GM19025 (cell line): ENCODE measurements around the gene SNAI3.

Experiments used
- ATAC-seq: cut with Tn5 transposase; IDR thresholded peaks from one replicate; pipeline ENCODE4 v1.9.1; 2021; ENCODE audit warnings: mild to moderate bottlenecking, low read depth, moderate library complexity; ENCODE audit not compliant: unreplicated experiment

Gene SNAI3

GRCh38 chr16:88721815-88722755 is 35.8 kb upstream of the SNAI3 start:
- ATAC-seq, result no peak

DNA sequence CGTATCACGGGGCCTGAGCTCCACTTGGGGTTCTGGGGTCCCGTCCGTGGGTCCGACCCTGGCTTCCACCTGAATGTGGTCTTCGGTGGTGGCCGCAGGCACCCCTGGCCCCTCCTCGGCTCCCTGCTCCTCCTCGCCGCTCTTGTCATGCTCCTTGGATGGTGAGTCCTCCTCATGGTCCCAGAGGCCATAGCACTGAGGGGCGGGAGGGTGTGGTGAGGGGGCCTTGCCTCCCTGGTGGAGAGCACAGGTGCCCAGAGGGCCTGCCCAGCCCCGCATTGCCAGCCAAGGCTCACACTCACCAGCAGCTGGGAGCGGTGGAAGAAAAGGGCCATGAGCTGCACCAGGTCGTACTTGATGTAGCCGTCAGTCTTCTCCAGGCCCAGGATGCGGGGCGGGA is 34.9 kb upstream of the SNAI3 start:
- ATAC-seq, result no peak

- no peak for ATAC-seq
Observed at GRCh38 chr16:88720396-88720970, 34.2 kb upstream of the SNAI3 start.

DNA sequence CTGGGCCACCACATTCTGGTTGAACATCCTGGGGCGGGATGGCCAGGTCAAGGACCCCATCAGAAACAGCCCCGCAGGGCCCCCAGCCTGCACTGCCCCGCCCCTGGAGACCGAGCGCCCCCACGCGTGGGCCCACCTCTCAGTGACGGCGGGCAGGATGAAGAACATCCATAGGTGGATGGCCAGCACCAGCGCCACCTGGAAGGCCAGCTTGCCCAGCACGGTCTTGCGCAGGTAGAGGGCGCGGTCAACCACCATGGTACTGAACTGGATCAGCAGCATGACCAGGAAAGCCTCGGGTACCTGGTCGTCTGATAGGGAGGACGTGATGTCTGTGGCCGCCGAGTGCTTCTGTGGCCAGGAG is 33.6 kb upstream of the SNAI3 start:
- no peak for ATAC-seq

DNA sequence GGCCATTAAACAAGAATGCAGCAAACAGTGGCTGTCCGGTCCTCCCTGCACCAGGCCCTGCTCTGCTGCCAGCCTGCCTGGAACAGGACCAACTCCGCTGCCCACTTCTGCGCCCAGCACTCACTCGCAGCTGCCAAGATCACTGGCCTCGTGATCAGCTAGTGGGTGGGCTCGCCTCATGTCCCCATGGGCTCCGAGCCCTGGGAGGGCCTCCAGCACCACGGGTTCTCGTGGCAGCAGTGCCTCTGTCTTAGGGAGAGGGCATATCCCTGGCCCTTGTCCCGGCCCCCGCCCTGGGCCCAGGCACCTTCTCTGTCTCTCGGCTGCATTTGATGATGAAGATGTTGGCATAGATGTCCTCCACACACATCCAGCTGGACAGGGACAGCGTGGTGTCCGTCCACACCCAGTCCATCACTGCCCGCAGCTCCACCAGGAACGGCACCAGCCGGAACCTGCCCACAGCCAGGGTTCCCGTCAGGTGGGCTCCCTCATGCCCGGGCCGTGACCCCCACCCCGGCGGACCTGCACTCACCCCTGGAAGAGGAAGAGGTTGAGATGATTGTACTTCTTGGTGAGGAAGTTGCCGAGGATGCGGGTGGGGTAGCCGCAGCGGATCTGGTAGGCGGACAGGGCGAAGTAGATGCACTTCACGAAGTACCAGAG is 33.1 kb upstream of the SNAI3 start:
- ATAC-seq, result no peak

DNA sequence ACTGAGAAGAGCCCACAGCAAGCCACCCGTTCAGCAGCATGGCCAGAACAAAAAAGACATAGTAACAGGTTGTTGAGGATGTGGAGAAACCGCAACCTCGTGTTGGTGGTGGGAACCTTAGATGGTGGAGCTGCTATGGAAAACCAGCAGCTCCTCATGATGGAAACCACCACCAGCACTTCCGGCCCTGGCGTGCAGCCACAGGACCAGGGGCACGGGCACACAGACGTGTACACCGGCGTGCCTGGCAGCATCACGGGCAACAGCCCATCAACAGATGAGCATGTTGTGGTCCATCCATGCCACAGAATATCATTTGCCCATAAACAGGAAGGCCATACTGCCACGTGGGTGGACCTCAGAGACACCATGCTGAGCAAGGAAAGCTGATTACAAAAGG is 31.9 kb upstream of the SNAI3 start:
- no peak for ATAC-seq

DNA sequence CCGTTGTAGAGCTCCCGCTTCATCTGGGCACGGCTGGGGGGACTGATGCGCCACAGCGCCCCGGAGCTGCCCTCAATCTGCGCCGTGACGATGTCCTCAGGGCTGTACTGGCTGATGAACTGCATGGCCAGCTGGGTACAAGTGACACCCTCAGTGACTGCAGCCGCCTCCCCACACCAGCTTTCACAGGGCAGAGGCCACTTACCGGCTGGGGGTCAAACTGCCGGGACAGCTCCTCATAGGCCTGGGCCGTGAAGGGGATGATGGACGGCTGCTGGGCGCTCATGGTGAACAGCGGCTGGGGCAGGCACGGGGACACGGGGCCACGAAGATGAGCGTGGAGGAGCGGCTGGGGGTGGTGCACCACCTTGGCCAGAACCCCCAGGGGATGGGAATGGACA is 30.3 kb upstream of the SNAI3 start:
- no peak for ATAC-seq

GRCh38 chr16:88716201-88716600 is 29.9 kb upstream of the SNAI3 start:
- no peak for ATAC-seq

- ATAC-seq, result no peak
Observed at GRCh38 chr16:88715312-88716190, 29.2 kb upstream of the SNAI3 start.

- ATAC-seq, result no peak
Observed at GRCh38 chr16:88714420-88715302, 28.4 kb upstream of the SNAI3 start.

GRCh38 chr16:88713568-88714419 is 27.5 kb upstream of the SNAI3 start:
- no peak for ATAC-seq

- no peak for ATAC-seq
Observed at GRCh38 chr16:88713054-88713453, 26.7 kb upstream of the SNAI3 start.

- no peak for ATAC-seq
Observed at GRCh38 chr16:88712362-88712979, 26.2 kb upstream of the SNAI3 start.

GRCh38 chr16:88711750-88712340 is 25.5 kb upstream of the SNAI3 start:
- no peak for ATAC-seq

DNA sequence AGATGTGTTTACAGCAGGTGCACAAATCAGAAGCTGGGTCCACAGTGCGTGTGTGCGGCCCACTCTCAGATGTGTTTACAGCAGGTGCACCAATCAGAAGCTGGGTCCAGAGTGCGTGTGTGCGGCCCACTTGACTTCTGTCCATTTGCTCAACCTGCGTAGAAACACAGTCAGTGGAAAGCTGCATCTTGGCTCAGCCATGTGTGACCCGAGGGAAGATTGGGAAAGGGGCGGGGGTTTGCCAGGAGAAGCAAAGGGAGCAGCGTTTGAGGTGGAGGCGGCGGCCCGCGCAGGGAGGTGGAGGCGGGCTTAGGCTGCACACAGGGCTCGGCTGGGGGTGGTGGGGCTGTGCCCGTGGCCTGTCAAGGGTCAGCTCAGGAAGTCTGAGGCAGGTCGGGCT is 24.2 kb upstream of the SNAI3 start:
- no peak for ATAC-seq

- ATAC-seq, result no peak
Observed at GRCh38 chr16:88706965-88707826, 20.9 kb upstream of the SNAI3 start.
